ENCODE data around the gene PRSS12.
A peak's percentile ranks its signal among the peaks of the same experiment; 100 is the strongest.

PRSS12 gene

GRCh38 chr4:118356731-118357130 lies 3.9 kb upstream of the PRSS12 start:
- no peak for DNase-seq

- DNase-seq = no peak
Measured at GRCh38 chr4:118356111-118356510, 3.3 kb upstream of the PRSS12 start.

- no peak for DNase-seq
Measured at GRCh38 chr4:118354913-118355312, 2.1 kb upstream of the PRSS12 start.

GRCh38 chr4:118353534-118354030 lies 779 bp upstream of the PRSS12 start:
- no peak for DNase-seq

GRCh38 chr4:118351851-118352827 lies 664 bp downstream of the PRSS12 start:
- DNase-seq = peak in 3 of 6 experiments; percentile 7 to 13 (median 13)

- no peak for DNase-seq
Measured at GRCh38 chr4:118350961-118351360, 1.8 kb downstream of the PRSS12 start.

GRCh38 chr4:118348886-118349285 lies 3.9 kb downstream of the PRSS12 start:
- DNase-seq = no peak

GRCh38 chr4:118346495-118346894 lies 6.3 kb downstream of the PRSS12 start:
- no peak for DNase-seq

- DNase-seq = no peak
Measured at GRCh38 chr4:118345813-118346212, 7.0 kb downstream of the PRSS12 start.

GRCh38 chr4:118344801-118345200 lies 8.0 kb downstream of the PRSS12 start:
- no peak for DNase-seq

GRCh38 chr4:118343501-118343900 lies 9.3 kb downstream of the PRSS12 start:
- no peak for DNase-seq

- no peak for DNase-seq
Measured at GRCh38 chr4:118340109-118340508, 12.7 kb downstream of the PRSS12 start.

- no peak for DNase-seq
Measured at GRCh38 chr4:118338981-118339765, 13.6 kb downstream of the PRSS12 start.

GRCh38 chr4:118338518-118338917 lies 14.3 kb downstream of the PRSS12 start:
- DNase-seq = no peak

GRCh38 chr4:118337954-118338353 lies 14.8 kb downstream of the PRSS12 start:
- no peak for DNase-seq

- DNase-seq = no peak
Measured at GRCh38 chr4:118335774-118336173, 17.0 kb downstream of the PRSS12 start.

GRCh38 chr4:118335324-118335723 lies 17.5 kb downstream of the PRSS12 start:
- no peak for DNase-seq

- DNase-seq = no peak
Measured at GRCh38 chr4:118331352-118331751, 21.5 kb downstream of the PRSS12 start.

- DNase-seq = no peak
Measured at GRCh38 chr4:118329849-118330248, 23.0 kb downstream of the PRSS12 start.

- no peak for DNase-seq
Measured at GRCh38 chr4:118327554-118328241, 25.1 kb downstream of the PRSS12 start.

- no peak for DNase-seq
Measured at GRCh38 chr4:118326585-118326984, 26.2 kb downstream of the PRSS12 start.

- no peak for DNase-seq
Measured at GRCh38 chr4:118325431-118325830, 27.4 kb downstream of the PRSS12 start.
